OCI-LY1 (cell line): Measurements from ENCODE around the gene NIFK.
A peak's percentile ranks its signal among the peaks of the same experiment; 100 is the strongest.

Experiments
- H2AFZ ChIP-seq: fragments of 200-600 bp; sonication (generic), shearing (Covaris generic); 2 replicates; pipeline ENCODE4 v1.6.0; 2014; ENCODE audit warnings: antibody characterized with exemption, mild to moderate bottlenecking, low read length
- H3F3A ChIP-seq: fragments of 200-600 bp; sonication (generic), shearing (Covaris generic); 2 replicates; pipeline ENCODE4 v1.6.0; 2014; ENCODE audit warnings: mild to moderate bottlenecking, antibody characterized with exemption, low read length, moderate library complexity; ENCODE audit not compliant: insufficient read depth
- H3K27ac ChIP-seq: fragments of 200-600 bp; sonication (generic); 2 replicates; pipeline ENCODE4 v1.5.1; 2014; ENCODE audit warnings: low read length, mixed run types, mild to moderate bottlenecking, low read depth; ENCODE audit not compliant: poor library complexity, severe bottlenecking
- H3K27me3 ChIP-seq: fragments of 200-600 bp; sonication (generic); 2 replicates; pipeline ENCODE4 v1.6.0; 2014; ENCODE audit warnings: antibody characterized with exemption, mild to moderate bottlenecking, low read length, moderate library complexity; ENCODE audit not compliant: insufficient read depth
- H3K36me3 ChIP-seq: fragments of 200-600 bp; sonication (generic); 2 replicates; pipeline ENCODE4 v1.6.1; 2014; ENCODE audit warnings: mild to moderate bottlenecking, antibody characterized with exemption, low read length, moderate library complexity, mixed read lengths; ENCODE audit not compliant: insufficient read depth
- H3K4me1 ChIP-seq: fragments of 200-600 bp; sonication (generic); 2 replicates; pipeline ENCODE4 v1.5.1; 2014; ENCODE audit warnings: mild to moderate bottlenecking, low read length, moderate library complexity; ENCODE audit not compliant: insufficient read depth, severe bottlenecking
- H3K4me2 ChIP-seq: fragments of 200-600 bp; sonication (generic), shearing (Covaris generic); 2 replicates; pipeline ENCODE4 v1.6.1; 2014; ENCODE audit warnings: low read length
- H3K4me3 ChIP-seq: fragments of 200-600 bp; sonication (generic); 2 replicates; pipeline ENCODE4 v1.5.1; 2014; ENCODE audit warnings: low read length, low read depth, mild to moderate bottlenecking, mixed read lengths; ENCODE audit not compliant: poor library complexity, severe bottlenecking
- H3K79me2 ChIP-seq: fragments of 200-600 bp; shearing (Covaris generic); 2 replicates; pipeline ENCODE4 v1.6.1; 2016; ENCODE audit warnings: mixed run types, low read length, mixed read lengths; ENCODE audit not compliant: insufficient read depth
- H3K9ac ChIP-seq: fragments of 200-600 bp; sonication (generic), shearing (Covaris generic); 2 replicates; pipeline ENCODE4 v1.6.1; 2014; ENCODE audit warnings: mild to moderate bottlenecking, low read length, mixed read lengths
- H3K9me2 ChIP-seq: fragments of 200-600 bp; sonication (generic), shearing (Covaris generic); 2 replicates; pipeline ENCODE4 v1.6.1; 2014; ENCODE audit warnings: low read depth, mild to moderate bottlenecking, low read length, mixed read lengths
- H3K9me3 ChIP-seq: fragments of 200-600 bp; shearing (Covaris generic); 2 replicates; pipeline ENCODE4 v1.6.1; 2014; ENCODE audit warnings: low read length, mixed read lengths
- H4K20me1 ChIP-seq: fragments of 200-600 bp; sonication (generic), shearing (Covaris generic); 2 replicates; pipeline ENCODE4 v1.6.0; 2016; ENCODE audit warnings: mild to moderate bottlenecking, low read length; ENCODE audit not compliant: insufficient read depth
- EZH2 ChIP-seq: fragments of 200-600 bp; sonication (generic), shearing (Covaris generic); IDR thresholded peaks from 2 replicates; pipeline ENCODE4 v1.8.0; 2017; ENCODE audit warnings: borderline replicate concordance, mixed run types, mild to moderate bottlenecking, antibody characterized with exemption, low read length, moderate library complexity, mixed read lengths
- TF ChIP-seq, protein P1 (sequence below): fragments of 200-600 bp; sonication (generic), shearing (Covaris generic); IDR thresholded peaks from 2 replicates; pipeline ENCODE4 v1.5.1; 2017; ENCODE audit warnings: mild to moderate bottlenecking, antibody characterized with exemption, low read length, moderate library complexity, mixed read lengths

Gene NIFK

DNA sequence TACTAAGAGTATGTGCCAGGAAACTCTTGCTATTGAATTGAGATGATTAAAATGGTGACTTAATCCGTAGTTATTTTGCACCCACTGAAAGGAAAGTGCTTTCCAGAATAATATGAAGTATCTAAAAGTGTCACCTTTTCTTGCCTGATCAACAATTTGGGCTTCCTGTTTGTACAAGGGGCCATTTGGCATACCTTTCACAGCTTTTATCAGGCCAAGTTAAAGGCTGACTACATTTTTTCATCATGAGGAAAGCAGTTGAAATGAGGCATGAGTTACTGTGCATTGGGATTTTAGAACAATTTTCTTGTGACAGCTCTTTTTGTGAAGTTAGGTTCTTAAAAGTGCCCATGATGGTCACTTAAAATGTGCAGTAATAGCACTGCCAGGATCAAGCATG is 29.9 kb upstream of the NIFK start:
- no peak overlapping the region for H3K9ac ChIP-seq
- H3K4me3 ChIP-seq: no peak overlapping the region
- H3K36me3 ChIP-seq: peaks cover 76% of the 10 kb centered on the region
- no peaks in the 10 kb centered on the region for H3K9me2 ChIP-seq
- H3F3A ChIP-seq: no peaks in the 10 kb centered on the region
- no peak overlapping the region for H2AFZ ChIP-seq
- H3K9me3 ChIP-seq: no peaks in the 10 kb centered on the region
- H3K79me2 ChIP-seq: no peaks in the 10 kb centered on the region
- H4K20me1 ChIP-seq: no peaks in the 10 kb centered on the region
- no peak for TF ChIP-seq EZH2
- TF ChIP-seq, protein P1, sequence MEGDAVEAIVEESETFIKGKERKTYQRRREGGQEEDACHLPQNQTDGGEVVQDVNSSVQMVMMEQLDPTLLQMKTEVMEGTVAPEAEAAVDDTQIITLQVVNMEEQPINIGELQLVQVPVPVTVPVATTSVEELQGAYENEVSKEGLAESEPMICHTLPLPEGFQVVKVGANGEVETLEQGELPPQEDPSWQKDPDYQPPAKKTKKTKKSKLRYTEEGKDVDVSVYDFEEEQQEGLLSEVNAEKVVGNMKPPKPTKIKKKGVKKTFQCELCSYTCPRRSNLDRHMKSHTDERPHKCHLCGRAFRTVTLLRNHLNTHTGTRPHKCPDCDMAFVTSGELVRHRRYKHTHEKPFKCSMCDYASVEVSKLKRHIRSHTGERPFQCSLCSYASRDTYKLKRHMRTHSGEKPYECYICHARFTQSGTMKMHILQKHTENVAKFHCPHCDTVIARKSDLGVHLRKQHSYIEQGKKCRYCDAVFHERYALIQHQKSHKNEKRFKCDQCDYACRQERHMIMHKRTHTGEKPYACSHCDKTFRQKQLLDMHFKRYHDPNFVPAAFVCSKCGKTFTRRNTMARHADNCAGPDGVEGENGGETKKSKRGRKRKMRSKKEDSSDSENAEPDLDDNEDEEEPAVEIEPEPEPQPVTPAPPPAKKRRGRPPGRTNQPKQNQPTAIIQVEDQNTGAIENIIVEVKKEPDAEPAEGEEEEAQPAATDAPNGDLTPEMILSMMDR: no peak
- no peak overlapping the region for H3K4me2 ChIP-seq
- H3K27me3 ChIP-seq: no peaks in the 10 kb centered on the region
- H3K27ac ChIP-seq: no peak overlapping the region
- H3K4me1 ChIP-seq: peaks cover 6% of the 10 kb centered on the region

DNA sequence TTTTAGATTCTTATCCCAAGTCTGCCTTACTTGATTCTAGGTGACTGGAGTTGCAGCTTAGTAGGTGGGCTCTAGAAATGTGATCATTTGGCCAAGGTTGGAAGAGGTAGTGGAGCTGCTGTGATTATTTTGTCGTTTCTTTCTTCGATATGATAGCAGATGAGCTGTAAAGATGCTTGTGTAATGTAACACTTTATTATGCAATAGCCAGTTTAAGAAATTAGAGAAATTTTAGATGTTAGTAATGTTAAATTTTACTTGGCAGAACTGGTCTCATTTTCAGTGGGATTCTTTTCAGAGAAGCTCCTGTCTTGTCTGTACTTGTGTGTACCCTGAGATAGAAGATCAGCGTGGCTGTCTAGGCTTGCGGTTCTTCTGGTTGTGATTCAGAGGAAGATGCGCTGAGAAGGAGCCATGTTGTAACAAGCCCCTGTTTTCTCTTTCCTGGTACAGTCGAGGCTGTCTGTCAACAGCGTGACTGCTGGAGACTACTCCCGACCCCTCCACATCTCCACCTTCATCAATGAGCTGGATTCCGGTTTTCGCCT is 28.1 kb upstream of the NIFK start:
- no peak for TF ChIP-seq EZH2
- TF ChIP-seq, protein P1: no peak
- no peaks in the 10 kb centered on the region for H3K9me2 ChIP-seq
- H3K79me2 ChIP-seq: no peaks in the 10 kb centered on the region
- H4K20me1 ChIP-seq: no peaks in the 10 kb centered on the region
- no peaks in the 10 kb centered on the region for H3F3A ChIP-seq
- no peak overlapping the region for H3K9ac ChIP-seq
- H3K4me3 ChIP-seq: no peak overlapping the region
- H3K9me3 ChIP-seq: no peaks in the 10 kb centered on the region
- H2AFZ ChIP-seq: no peak overlapping the region
- H3K27me3 ChIP-seq: no peaks in the 10 kb centered on the region
- H3K27ac ChIP-seq: no peak overlapping the region
- peaks cover 90% of the 10 kb centered on the region for H3K36me3 ChIP-seq
- H3K4me2 ChIP-seq: no peak overlapping the region
- H3K4me1 ChIP-seq: no peaks in the 10 kb centered on the region

DNA sequence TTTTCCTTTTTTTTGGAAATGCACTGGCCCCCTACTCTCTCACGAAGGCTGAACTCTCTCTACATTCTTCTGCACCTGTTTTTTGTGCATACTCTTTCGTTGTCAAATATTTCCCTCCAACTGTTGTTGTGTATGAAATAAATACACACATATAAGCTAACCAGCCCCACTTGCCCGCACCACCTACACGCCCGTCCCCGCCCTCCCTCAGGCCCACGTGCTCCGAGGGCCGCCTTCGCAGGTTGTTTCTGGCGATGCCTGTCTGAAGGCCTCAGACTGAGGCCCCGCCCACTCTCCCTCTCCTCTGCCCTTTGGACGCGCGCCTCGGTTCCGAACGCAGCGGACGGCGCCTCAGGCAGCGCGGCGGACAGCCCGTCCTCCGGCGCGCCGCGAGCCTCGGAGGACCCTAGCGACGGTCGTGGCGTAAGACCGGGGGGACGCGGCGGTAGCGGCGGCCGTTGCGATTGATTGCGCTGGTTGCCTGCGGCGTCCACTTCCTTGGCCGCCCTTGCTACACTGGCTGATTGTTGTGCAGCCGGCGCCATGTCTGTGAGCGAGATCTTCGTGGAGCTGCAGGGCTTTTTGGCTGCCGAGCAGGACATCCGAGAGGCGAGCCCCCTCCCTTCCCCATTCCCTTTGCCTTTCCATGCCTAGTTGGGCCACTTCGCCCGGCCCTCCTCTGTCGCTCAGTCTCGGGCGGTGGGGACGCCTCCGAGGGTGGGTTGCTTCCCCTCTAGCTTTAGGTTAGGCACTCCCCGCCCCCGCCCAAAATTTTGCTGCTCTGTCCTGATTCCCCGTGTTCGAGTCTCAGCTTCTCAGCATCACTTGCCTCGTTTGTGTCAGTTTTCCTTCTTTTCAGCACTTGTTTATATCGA is 18.8 kb upstream of the NIFK start, which contains the start of gene TSN:
TSS of gene TSN (plus strand) at position 415 of the 875 bp plus-strand sequence. CDS start at position 544, 129 bp downstream.
- peak within 1 kb of the TSS; percentile 94 for H3K4me2 ChIP-seq
- H3K9me2 ChIP-seq: no peaks in the 10 kb centered on the region
- no peaks in the 10 kb centered on the region for H3F3A ChIP-seq
- H3K36me3 ChIP-seq: peaks cover 28% of the 10 kb centered on the region
- no peaks in the 10 kb centered on the region for H4K20me1 ChIP-seq
- H3K4me1 ChIP-seq: peaks cover 33% of the 10 kb centered on the region
- no peaks in the 10 kb centered on the region for H3K9me3 ChIP-seq
- H3K4me3 ChIP-seq: peak within 1 kb of the TSS; percentile 93
- no peak within 1 kb of the TSS for H2AFZ ChIP-seq
- TF ChIP-seq EZH2: no peak
- TF ChIP-seq, protein P1: no peak
- H3K27ac ChIP-seq: peak within 1 kb of the TSS; percentile 46
- H3K79me2 ChIP-seq: peaks cover 32% of the 10 kb centered on the region
- peak within 1 kb of the TSS; percentile 83 for H3K9ac ChIP-seq
- no peaks in the 10 kb centered on the region for H3K27me3 ChIP-seq
